Choroid plexus epithelial cell (primary cell): Measurements from ENCODE around the gene CYTH4.
"Not testable (repeated sequence)": the region's sequence is repeated elsewhere in the genome, so short reads cannot be mapped to it uniquely, and the experiment has no call there.

Experiments
- DNase-seq: peaks from one replicate; pipeline ENCODE4 v3.0.0-alpha.2; 2010; ENCODE audit warnings: low read depth
- H3K4me3 ChIP-seq: 2 replicates; pipeline ENCODE4 v1.5.1; 2011; ENCODE audit warnings: low read depth, mild to moderate bottlenecking, control low read depth, low read length, moderate library complexity
- CTCF ChIP-seq: conservative IDR thresholded peaks from 2 replicates; pipeline ENCODE4 v1.5.1; 2011; ENCODE audit warnings: low read depth, mild to moderate bottlenecking, control low read depth, inconsistent platforms, low read length, moderate library complexity

The CYTH4 gene

DNA sequence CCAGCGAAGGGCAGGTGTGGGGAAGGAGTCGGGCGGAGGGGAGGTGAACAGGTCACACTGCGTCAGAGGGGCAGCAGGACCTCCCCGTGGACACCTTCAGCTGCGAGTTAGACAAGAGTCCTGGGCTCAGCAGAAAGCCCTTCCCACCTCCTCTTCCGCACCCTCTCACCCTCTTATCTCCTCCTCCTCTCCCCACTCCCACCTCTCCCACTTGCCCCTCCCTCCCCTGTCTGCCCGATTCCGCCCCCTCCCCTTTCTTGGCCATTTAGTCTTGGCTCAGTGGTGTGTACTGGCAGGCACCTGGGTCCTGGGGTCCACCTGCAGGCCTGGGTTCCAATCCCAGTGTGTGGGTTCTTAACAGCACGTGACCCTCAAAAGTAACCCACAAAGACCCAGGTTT, 37.2 kb downstream of the CYTH4 start:
- H3K4me3 ChIP-seq: no peak overlapping the region
- DNase-seq: no peak
- no peak for TF ChIP-seq CTCF

DNA sequence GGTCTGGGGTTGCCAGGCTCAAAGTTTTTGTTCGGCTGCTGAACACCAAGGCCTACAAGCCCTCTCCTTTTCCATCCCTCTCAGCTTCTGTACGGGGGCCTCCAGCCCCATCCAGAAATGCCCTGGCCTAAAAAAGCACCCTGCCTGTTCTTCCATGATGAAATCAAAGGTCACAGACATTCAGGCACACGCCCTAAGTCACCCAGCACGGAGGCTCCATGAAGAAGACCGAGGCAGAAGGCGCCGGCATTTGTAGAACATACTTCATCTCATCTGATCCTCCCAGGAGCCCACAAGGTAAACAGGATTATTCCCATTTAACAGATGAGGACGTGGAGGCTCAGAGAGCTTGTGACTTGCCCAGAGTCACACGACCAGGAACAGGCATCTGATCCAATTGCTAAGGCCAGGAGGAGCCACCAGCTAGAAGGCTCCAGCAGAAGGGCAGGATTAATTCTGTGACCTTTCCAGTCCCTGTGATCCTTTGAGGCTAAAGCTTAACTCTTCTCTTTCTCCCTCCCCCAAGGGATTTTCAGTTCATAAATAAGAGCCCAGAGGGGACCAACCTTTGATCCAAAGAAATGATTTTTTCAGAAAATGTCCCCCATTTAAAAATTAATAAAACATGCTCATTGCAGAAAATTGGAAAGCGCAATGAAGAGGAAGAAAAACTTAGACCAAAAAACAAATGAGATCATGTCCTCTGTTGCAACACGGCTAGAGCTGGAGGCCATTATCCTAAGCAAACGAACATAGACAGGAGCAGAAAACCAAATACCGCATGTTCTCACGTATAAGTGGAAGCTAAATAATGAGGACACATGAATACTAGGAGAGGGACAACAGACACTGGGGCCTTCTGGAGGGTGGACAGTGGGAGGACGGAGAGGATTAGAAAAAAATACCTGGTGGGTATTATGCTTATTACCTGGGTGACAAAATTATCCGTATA, 38.7 kb downstream of the CYTH4 start:
- no peak overlapping the region for H3K4me3 ChIP-seq
- no peak for DNase-seq
- TF ChIP-seq CTCF: no peak

- TF ChIP-seq CTCF: no peak
- no peak for DNase-seq
Observed at GRCh38 chr22:37324340-37325038, 42.2 kb downstream of the CYTH4 start.

DNA sequence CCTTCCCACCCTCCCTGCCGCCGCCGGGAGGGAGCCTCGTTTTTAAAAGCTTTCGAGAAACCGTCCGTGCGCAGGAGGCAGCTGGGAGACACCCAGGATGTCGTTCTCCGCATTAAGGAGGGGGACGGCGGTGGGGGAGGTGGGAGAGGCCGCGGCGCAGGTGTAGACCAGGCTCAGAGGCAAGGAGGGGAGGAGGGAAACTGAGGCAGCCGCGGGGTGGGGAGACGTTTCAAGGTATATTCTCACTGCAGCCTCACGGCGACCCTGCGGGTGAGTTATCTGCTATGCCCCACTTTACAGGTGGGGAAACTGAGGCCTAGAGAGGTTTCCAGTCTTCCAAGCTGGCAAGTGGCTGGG, 42.7 kb downstream of the CYTH4 start:
- H3K4me3 ChIP-seq: peak overlapping the region; percentile 21
- no peak for TF ChIP-seq CTCF
- no peak for DNase-seq

More at GRCh38 chr22:37324340-37325038, 42.2 kb downstream of the CYTH4 start:
- peak overlapping the region; percentile 21 for H3K4me3 ChIP-seq

DNA sequence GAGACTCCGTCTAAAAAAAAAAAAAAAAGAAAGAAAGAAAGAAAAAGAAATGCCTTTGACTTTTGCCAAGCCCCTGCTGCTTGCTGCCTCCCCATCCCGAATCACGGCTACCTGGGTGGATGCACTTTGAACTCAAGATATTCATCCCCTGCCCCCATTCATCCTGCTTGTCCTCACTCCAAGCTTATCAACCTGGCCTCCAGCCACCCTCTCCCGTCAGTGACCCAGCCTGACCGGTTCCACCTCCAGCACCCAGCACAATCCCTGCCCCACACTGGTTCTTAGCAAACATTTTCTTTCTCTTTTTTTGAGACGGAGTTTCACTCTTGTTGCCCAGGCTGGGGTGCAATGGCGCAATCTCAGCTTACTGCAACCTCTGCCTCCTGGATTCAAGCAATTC, 44.4 kb downstream of the CYTH4 start:
- no peak for DNase-seq
- no peak for TF ChIP-seq CTCF

GRCh38 chr22:37328017-37328416, 45.7 kb downstream of the CYTH4 start:
- no peak for TF ChIP-seq CTCF

More for the DNA sequence above, 44.4 kb downstream of the CYTH4 start:
- H3K4me3 ChIP-seq: no peak overlapping the region

DNA sequence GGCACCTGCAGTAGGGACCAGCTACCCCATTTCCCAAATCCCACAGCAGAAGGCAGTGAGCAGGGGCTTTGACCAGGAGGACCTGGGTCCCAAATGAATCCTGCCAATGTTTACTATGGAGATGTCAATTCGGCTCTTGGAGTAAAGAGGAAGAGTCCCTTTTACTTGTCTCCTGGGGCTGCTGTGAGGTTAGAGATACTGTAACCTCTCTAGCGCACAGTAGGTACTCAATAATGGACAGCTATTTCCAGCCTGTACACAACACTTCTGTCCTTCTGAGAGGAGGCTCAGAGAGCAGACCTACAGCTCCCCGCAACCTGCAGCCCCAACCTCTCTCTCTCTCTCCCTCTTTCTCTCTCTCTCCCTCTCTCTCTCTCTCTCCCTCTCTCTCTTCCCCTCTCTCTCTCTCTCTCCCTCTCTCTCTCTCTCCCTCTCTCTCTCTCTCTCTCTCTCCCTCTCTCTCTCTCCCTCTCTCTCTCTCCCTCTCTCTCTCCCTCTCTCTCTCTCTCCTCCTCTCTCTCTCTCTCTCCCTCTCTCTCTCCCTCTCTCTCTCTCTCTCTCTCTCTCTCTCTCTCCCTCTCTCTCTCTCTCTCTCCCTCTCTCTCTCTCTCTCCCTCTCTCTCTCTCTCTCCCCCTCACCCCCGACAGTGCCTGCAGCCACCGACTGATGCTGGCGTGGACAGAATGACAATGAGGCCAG, 46.4 kb downstream of the CYTH4 start:
- H3K4me3 ChIP-seq, DNase-seq: not testable (repeated sequence)

More at GRCh38 chr22:37328017-37328416, 45.7 kb downstream of the CYTH4 start:
- no peak overlapping the region for H3K4me3 ChIP-seq
- peak; percentile 72 for DNase-seq
